MCF 10A (cell line): ENCODE results near the gene RFXANK. TPM values are rescaled to one million over a fixed set of nuclear protein-coding genes. Genes with fewer than 3 reads are reported as not detected.
"Not testable (repeated sequence)": the region's sequence is repeated elsewhere in the genome, so short reads cannot be mapped to it uniquely, and the experiment has no call there.

Experiments
- BruUV-seq: library from RNA; stranded (reverse); fragments of 400-500 nt; replicated peaks from 2 replicates; lab custom pipeline; 2021; lab: Mats Ljungman, UMichigan
- CTCF ChIA-PET: fragments of 300-600 bp; sonication (Branson Sonifier 250); formaldehyde crosslinking; extraction: SDS; loops from one replicate; lab custom pipeline; 2021; ENCODE audit warnings: antibody characterized with exemption, inconsistent platforms; lab: Yijun Ruan, JAX
- POLR2A ChIA-PET: fragments of 300-600, 350-650 bp; sonication (Branson Sonifier 250); formaldehyde crosslinking; extraction: SDS; loops from one replicate; lab custom pipeline; 2020; ENCODE audit warnings: antibody characterized with exemption, inconsistent platforms; lab: Yijun Ruan, JAX
- DNase-seq: peaks from one replicate; pipeline ENCODE4 v3.0.0-alpha.2; 2018; ENCODE audit not compliant: unreplicated experiment
- H3K27ac Mint-ChIP-seq: one replicate; pipeline ENCODE4 v1.8.0; 2022; ENCODE audit warnings: mild to moderate bottlenecking, low read depth, mixed read lengths; ENCODE audit not compliant: unreplicated experiment
- H3K27me3 Mint-ChIP-seq: one replicate; pipeline ENCODE4 v1.8.0; 2022; ENCODE audit warnings: mixed read lengths; ENCODE audit not compliant: insufficient read depth, unreplicated experiment
- H3K36me3 Mint-ChIP-seq: one replicate; pipeline ENCODE4 v1.8.0; 2022; ENCODE audit warnings: mild to moderate bottlenecking, moderate library complexity, mixed read lengths; ENCODE audit not compliant: insufficient read depth, unreplicated experiment
- H3K4me1 Mint-ChIP-seq: one replicate; pipeline ENCODE4 v1.8.0; 2022; ENCODE audit warnings: mixed read lengths; ENCODE audit not compliant: insufficient read depth, unreplicated experiment
- H3K4me3 Mint-ChIP-seq: one replicate; pipeline ENCODE4 v1.8.0; 2022; ENCODE audit warnings: mild to moderate bottlenecking, moderate library complexity, mixed read lengths; ENCODE audit not compliant: unreplicated experiment
- H3K9me3 Mint-ChIP-seq: one replicate; pipeline ENCODE4 v1.8.0; 2022; ENCODE audit warnings: mixed read lengths; ENCODE audit not compliant: unreplicated experiment
- CTCF ChIP-seq: fragments of 200-600 bp; IDR thresholded peaks from one replicate; pipeline ENCODE4 v1.8.0; 2022; ENCODE audit warnings: antibody characterized with exemption, mild to moderate bottlenecking; ENCODE audit not compliant: unreplicated experiment
- intact Hi-C: fragments of 100-400 bp; cut with micrococcal nuclease; formaldehyde crosslinking; loops from 2 replicates; pipeline ENCODE4 v1.14.1; 2022
- total RNA-seq: library from RNA; stranded (reverse); gene quantifications from 2 replicates; pipeline ENCODE4 v1.2.3, GENCODE V29; 2022

The RFXANK gene
- total RNA-seq, 1 experiment from 2014 or later: 118 TPM

GRCh38 chr19:19217099-19217498 lies 25.0 kb downstream of the RFXANK start:
- Mint-ChIP-seq H3K36me3 (no peaks in the 10 kb centered on the region), H3K27me3 (peaks cover 21% of the 10 kb centered on the region), H3K4me3 (no peak overlapping the region), H3K27ac (no peak overlapping the region), H3K9me3 (no peaks in the 10 kb centered on the region), H3K4me1 (no peaks in the 10 kb centered on the region)
- peak; percentile 42 for DNase-seq
- CTCF ChIA-PET: no interaction called here
- BruUV-seq: no TSS peak
- POLR2A ChIA-PET: no interaction called here
- intact Hi-C loops: no loop called here
- no peak for TF ChIP-seq CTCF

GRCh38 chr19:19218911-19219310 lies 26.9 kb downstream of the RFXANK start:
- ChIA-PET POLR2A (interaction anchor here (1.7 kb wide), 1 partner anchor 16 kb away, joined by 4 read pairs; the partner anchor contains the start of gene NR2C2AP), CTCF (interaction anchor here (0.6 kb wide), 1 partner anchor 124 kb away, joined by 3 read pairs; no protein-coding TSS in a partner anchor)
- H3K9me3 Mint-ChIP-seq: no peaks in the 10 kb centered on the region
- no peaks in the 10 kb centered on the region for H3K4me1 Mint-ChIP-seq
- no peak for TF ChIP-seq CTCF
- peaks cover 11% of the 10 kb centered on the region for H3K27me3 Mint-ChIP-seq
- intact Hi-C loops: no loop called here
- BruUV-seq: no TSS peak
- no peaks in the 10 kb centered on the region for H3K36me3 Mint-ChIP-seq
- no peak for DNase-seq
- H3K4me3 Mint-ChIP-seq: no peak overlapping the region
- no peak overlapping the region for H3K27ac Mint-ChIP-seq

- CTCF ChIA-PET, H3K27me3 Mint-ChIP-seq, H3K4me3 Mint-ChIP-seq, H3K27ac Mint-ChIP-seq, H3K36me3 Mint-ChIP-seq, H3K4me1 Mint-ChIP-seq, POLR2A ChIA-PET, H3K9me3 Mint-ChIP-seq, intact Hi-C loops, DNase-seq, BruUV-seq: not testable (repeated sequence)
Measured at GRCh38 chr19:19221000-19221399, 28.9 kb downstream of the RFXANK start.

GRCh38 chr19:19223060-19223459 lies 31.0 kb downstream of the RFXANK start:
- Mint-ChIP-seq H3K27ac (no peak overlapping the region), H3K27me3 (peaks cover 2% of the 10 kb centered on the region), H3K36me3 (no peaks in the 10 kb centered on the region), H3K4me3 (no peak overlapping the region), H3K4me1 (no peaks in the 10 kb centered on the region), H3K9me3 (no peaks in the 10 kb centered on the region)
- DNase-seq: no peak
- POLR2A ChIA-PET: no interaction called here
- intact Hi-C loops: no loop called here
- TF ChIP-seq CTCF: no peak
- CTCF ChIA-PET: interaction anchor here (0.5 to 0.7 kb wide), 2 partner anchors 15 to 18 kb away, joined by 3 read pairs; no protein-coding TSS in a partner anchor
- no TSS peak for BruUV-seq
